Heart left ventricle (tissue), 16 donors: ENCODE results near the gene NANP. TPM values are rescaled to one million over a fixed set of nuclear protein-coding genes. Genes with fewer than 3 reads are reported as not detected.

Source experiments
- ATAC-seq, 4 donors: fragments of 200-7000 bp; cut with Tn5 transposase; one replicate each; pipeline ENCODE4 v1.9.1; 2020 to 2022; ENCODE audit warnings: moderate library complexity in 4 of 4, mild to moderate bottlenecking in 3 of 4, moderate number of reproducible peaks in 1 of 4
- DNase-seq, 5 donors: peaks; one replicate each; pipeline ENCODE4 v3.0.0-alpha.2; 2020
- H3K27ac ChIP-seq, 12 donors: fragments of 200-600 bp; sonication (generic) in 4 of 12; one replicate each; pipeline versions ENCODE4 v1.5.0 to v1.8.0; 2016 to 2022; ENCODE audit warnings: mild to moderate bottlenecking in 2 of 12
- H3K27me3 ChIP-seq, 9 donors: fragments of 200-600 bp; sonication (generic) in 2 of 9; one replicate each; pipeline versions ENCODE4 v1.5.1 to v1.8.0; 2016 to 2022; ENCODE audit warnings: mild to moderate bottlenecking in 3 of 9
- H3K36me3 ChIP-seq, 9 donors: fragments of 200-600 bp; sonication (generic) in 2 of 9; one replicate each; pipeline versions ENCODE4 v1.5.0 to v1.8.0; 2018 to 2022; ENCODE audit warnings: mild to moderate bottlenecking in 2 of 9
- H3K4me1 ChIP-seq, 12 donors: fragments of 200-600 bp; sonication (generic) in 4 of 12; one replicate each; pipeline versions ENCODE4 v1.5.0 to v1.8.0; 2016 to 2022; ENCODE audit warnings: mild to moderate bottlenecking in 3 of 12
- H3K4me3 ChIP-seq, 12 donors: fragments of 200-600 bp; sonication (generic) in 4 of 12; one replicate each; pipeline versions ENCODE4 v1.5.0 to v1.8.0; 2017 to 2022; ENCODE audit warnings: mild to moderate bottlenecking in 9 of 12, moderate library complexity in 4 of 12
- H3K9me3 ChIP-seq, 12 donors: fragments of 200-600 bp; sonication (generic) in 4 of 12; one replicate each; pipeline versions ENCODE4 v1.5.0 to v1.8.0; 2016 to 2022; ENCODE audit warnings: mild to moderate bottlenecking in 1 of 12
- CTCF ChIP-seq, 12 donors: fragments of 200-600 bp; sonication (generic) in 4 of 12; IDR thresholded peaks; one replicate each; pipeline versions ENCODE4 v1.5.0 to v1.8.0; 2018 to 2022; ENCODE audit warnings: antibody characterized with exemption in 12 of 12, mild to moderate bottlenecking in 5 of 12
- POLR2A ChIP-seq, 2 donors: fragments of 450-650 bp; IDR thresholded peaks; one replicate each; pipeline ENCODE4 v1.6.1; 2017; ENCODE audit warnings: antibody characterized with exemption in 2 of 2, mild to moderate bottlenecking in 2 of 2, moderate library complexity in 2 of 2
- WGBS, 4 donors: extraction: QIAGEN DNeasy Blood & Tissue Kit in 2 of 4; methylation state at CpG; one replicate each; pipeline versions ENCODE4 v1.1.5 to v1.1.7; 2013 to 2018; 5-methylcytosine and 5-hydroxymethylcytosine counted together
- intact Hi-C, 10 donors: fragments of 100-400 bp; cut with DNase I; formaldehyde crosslinking; loops; one replicate each; pipeline versions ENCODE4 v1.11.1 to v1.14.2; 2022
- polyA plus RNA-seq, 2 donors: library from polyadenylated mRNA; stranded (reverse); fragments of 200-250 nt; gene quantifications; one replicate each; pipeline ENCODE4 v1.2.3, GENCODE V29; 2013
- total RNA-seq, 9 donors: library from RNA; depleted of rRNA in 2 of 9; stranded (reverse); fragments of >200 nt in 2 of 9; fragmentation: NEBNext Ultra II Directional in 3 of 9; extraction: Animal tissue kit (Norgen Biotek cat#: 25700) in 3 of 9; gene quantifications; one replicate each; pipeline versions ENCODE4 v1.1.0 to v1.2.4, GENCODE V29; 2016 to 2023
- donor health status: ischemic (EF 13 %, LVEDD 7.1; RV severe dilation, severe dysfunction).
- donor health status: healthy with polysubstance abuse.
- donor health status: DM: no; HTN: yes; CAD: no.
- donor health status: DM: no; HTN: no; CAD: no.
- donor health status: ischemic (EF 25% LVEDD 6.9; RV normal size, moderate dysfunction).
- donor health status: ischemic (EF 25% LVEDD 5.7; RV mildly dilated, moderate dysfunction).
- donor health status: healthy.
- donor health status: DM: yes; HTN: yes; CAD: no.
- donor health status: ischemic (EF 35%, LVEDD 5.7; RV mildly dilated, moderate dysfunction).
- donor health status: nonischemic (EF 11% LVEDD 7.7; RV severe dilation, severe dysfunction).
- donor health status: DM: yes; HTN: yes; CAD: no.
- donor health status: PGD.
- donor health status: ischemic (EF 29% LVEDD 5.4; RV normal size, mild dysfunction).
- donor health status: nonischemic (EF 23%, LVEDD 6.1; RV moderate dilation, normal function).

The NANP gene
- total and polyA plus RNA-seq, 11 donors, result 1.8 to 5.2 (median 3.1) TPM

DNA sequence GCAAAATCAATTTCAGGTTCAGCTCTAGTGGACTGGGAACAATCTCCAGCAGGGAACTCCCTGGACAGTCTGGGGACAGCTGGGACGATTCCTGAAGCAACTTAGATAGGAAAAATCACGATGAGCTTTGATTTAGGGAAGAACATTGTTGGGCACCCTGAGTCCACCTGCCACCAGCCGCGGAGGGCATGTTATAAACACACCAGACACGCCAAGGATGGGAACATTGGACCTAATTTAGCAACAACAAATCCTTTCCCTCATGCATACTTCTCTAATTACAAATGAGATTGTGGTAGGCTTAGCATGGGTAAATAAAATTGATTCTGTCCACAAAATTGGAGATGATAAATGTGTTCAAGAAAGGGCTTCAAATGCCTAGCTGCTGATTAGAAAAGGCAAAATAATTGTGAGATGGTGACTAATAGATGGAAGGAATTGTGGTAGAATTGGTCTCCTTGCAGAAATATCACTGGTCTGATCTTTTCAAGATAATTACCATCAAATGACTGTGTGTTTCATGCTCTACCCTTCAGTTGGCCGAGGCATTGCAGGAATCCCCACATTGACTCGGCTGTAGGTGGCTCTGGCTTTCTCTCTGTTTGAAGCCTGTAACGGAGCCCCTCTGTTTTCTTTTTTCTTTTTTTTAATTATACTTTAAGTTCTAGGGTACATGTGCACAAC is 6.1 kb upstream of the NANP start:
- no peak overlapping the region for H3K4me3 ChIP-seq
- H3K4me1 ChIP-seq, result peaks cover 0 to 1% (median 0%) of the 10 kb centered on the region in 12 donors
- H3K36me3 ChIP-seq, result peaks cover 0 to 7% (median 0%) of the 10 kb centered on the region in 9 donors
- ATAC-seq, result no peak
- H3K27ac ChIP-seq, result no peak overlapping the region
- no peaks in the 10 kb centered on the region for H3K9me3 ChIP-seq
- no peak for DNase-seq
- TF ChIP-seq CTCF (IDR thresholded peaks at IDR 0.05), result no peak
- no peak for TF ChIP-seq POLR2A (IDR thresholded peaks at IDR 0.05)
- 86 to 91% (median 89%) methylated on average over 8 of the region's 8 CpGs for WGBS, 4 donors
- H3K27me3 ChIP-seq, result no peaks in the 10 kb centered on the region
- intact Hi-C loops, result loop anchor here in 3 of 10 donors (10.0 kb wide), 4 partner anchors 65 to 235 kb away; partner anchors contain the start of genes ABHD12 (in 1 of the 3) and ZNF337 (in 1 of the 3)

GRCh38 chr20:25626779-25627178 is 3.0 kb upstream of the NANP start:
- Histone ChIP-seq H3K4me1 (peaks cover 0 to 22% (median 15%) of the 10 kb centered on the region in 12 donors), H3K36me3 (no peaks in the 10 kb centered on the region), H3K4me3 (no peak overlapping the region), H3K27me3 (no peaks in the 10 kb centered on the region), H3K9me3 (no peaks in the 10 kb centered on the region), H3K27ac (no peak overlapping the region)
- no peak for ATAC-seq
- 75 to 86% (median 83%) methylated on average over 9 of the region's 9 CpGs for WGBS, 4 donors
- no peak for DNase-seq
- intact Hi-C loops, result loop anchor here in 3 of 10 donors (10.0 kb wide), 4 partner anchors 68 to 232 kb away; partner anchors contain the start of genes ABHD12 (in 1 of the 3) and ZNF337 (in 1 of the 3)
- TF ChIP-seq POLR2A (IDR thresholded peaks at IDR 0.05), result no peak
- no peak for TF ChIP-seq CTCF (IDR thresholded peaks at IDR 0.05)

DNA sequence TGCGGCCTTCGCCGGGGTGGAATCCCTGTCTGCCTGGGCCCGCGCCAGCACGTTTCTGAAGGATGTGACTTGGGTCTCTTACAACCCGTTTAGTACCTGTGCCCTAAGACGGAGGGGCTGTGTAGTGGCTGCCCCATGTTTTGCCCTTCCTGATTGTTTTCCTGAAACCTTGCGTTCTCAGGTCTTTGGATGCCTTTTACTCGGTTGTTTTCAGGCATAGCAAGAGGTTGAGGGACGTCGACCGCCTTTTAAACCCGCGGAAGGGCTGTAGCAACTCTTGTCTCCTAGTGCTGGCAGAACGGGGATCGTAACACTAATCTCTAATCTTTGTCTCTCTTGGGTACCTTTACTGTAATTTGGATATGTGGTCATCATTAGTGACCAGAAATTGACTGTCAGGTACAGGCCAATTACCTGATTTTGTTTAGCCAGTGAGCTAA is 706 bp upstream of the NANP start:
- Histone ChIP-seq H3K36me3 (no peaks in the 10 kb centered on the region), H3K27me3 (no peaks in the 10 kb centered on the region), H3K27ac (peak overlapping the region; percentile 53 to 97 (median 87)), H3K9me3 (no peaks in the 10 kb centered on the region), H3K4me3 (peak overlapping the region; percentile 72 to 99 (median 84)), H3K4me1 (peaks cover 0 to 23% (median 15%) of the 10 kb centered on the region in 12 donors)
- intact Hi-C loops, result loop anchor here in 7 of 10 donors (1.0 to 10.0 kb wide), 7 partner anchors 70 to 243 kb away; partner anchors contain the start of genes ZNF337 (in 5 of the 7) and ABHD12 (in 1 of the 7)
- TF ChIP-seq CTCF (IDR thresholded peaks at IDR 0.05) (no peak), POLR2A (IDR thresholded peaks at IDR 0.05) (no peak)
- ATAC-seq (no peak), DNase-seq (peak in 1 of 5 donors; percentile 43)
- 38 to 71% (median 41%) methylated on average over 11 to 17 of the region's 17 CpGs for WGBS, 4 donors

GRCh38 chr20:25623225-25623735 is 534 bp downstream of the NANP start:
- ATAC-seq, result peak; percentile 27 to 62 (median 36)
- H3K27me3 ChIP-seq, result no peaks in the 10 kb centered on the region
- H3K36me3 ChIP-seq, result no peaks in the 10 kb centered on the region
- H3K4me1 ChIP-seq, result peaks cover 0 to 23% (median 15%) of the 10 kb centered on the region in 12 donors
- TF ChIP-seq CTCF (IDR thresholded peaks at IDR 0.05), result no peak
- TF ChIP-seq POLR2A (IDR thresholded peaks at IDR 0.05), result no peak
- intact Hi-C loops, result loop anchor here in 7 of 10 donors (2.0 to 10.0 kb wide), 7 partner anchors 72 to 244 kb away; partner anchors contain the start of genes ZNF337 (in 5 of the 7) and ABHD12 (in 1 of the 7)
- H3K27ac ChIP-seq, result peak overlapping the region; percentile 53 to 97 (median 87)
- H3K4me3 ChIP-seq, result peak overlapping the region; percentile 72 to 99 (median 84)
- peak; percentile 30 to 65 (median 46) for DNase-seq
- 0 to 1% (median 0%) methylated on average over 9 to 45 of the region's 45 CpGs for WGBS, 4 donors
- no peaks in the 10 kb centered on the region for H3K9me3 ChIP-seq
